ENCODE measurements around the gene KIAA1614.

KIAA1614 gene

DNA sequence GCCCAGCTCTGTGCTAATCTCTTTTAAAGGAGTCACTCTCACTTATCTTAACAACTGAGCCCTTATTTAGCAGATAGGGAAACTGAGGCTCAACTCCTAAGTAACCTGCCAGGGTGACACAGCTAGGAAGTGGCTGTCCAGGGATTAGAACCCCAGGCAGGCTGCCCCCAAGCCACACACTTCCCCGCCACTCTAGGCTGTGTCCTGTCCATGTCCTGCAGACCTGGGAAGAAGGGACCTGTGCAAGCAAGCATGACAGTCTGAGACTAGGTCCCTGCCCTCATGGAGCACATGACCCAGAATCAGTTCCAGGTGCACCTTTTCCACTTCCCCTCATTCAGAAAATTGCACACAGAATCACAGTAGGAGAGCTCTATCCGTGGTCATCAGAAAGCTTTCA is 12.2 kb downstream of the KIAA1614 start:
- no peak for DNase-seq (ENCODE audit: low read depth)

GRCh38 chr1:180925471-180926051 is 12.9 kb downstream of the KIAA1614 start:
- no peak for DNase-seq (ENCODE audit: low read depth)

GRCh38 chr1:180926164-180926981 is 13.7 kb downstream of the KIAA1614 start:
- DNase-seq (ENCODE audit: low read depth) = no peak

DNA sequence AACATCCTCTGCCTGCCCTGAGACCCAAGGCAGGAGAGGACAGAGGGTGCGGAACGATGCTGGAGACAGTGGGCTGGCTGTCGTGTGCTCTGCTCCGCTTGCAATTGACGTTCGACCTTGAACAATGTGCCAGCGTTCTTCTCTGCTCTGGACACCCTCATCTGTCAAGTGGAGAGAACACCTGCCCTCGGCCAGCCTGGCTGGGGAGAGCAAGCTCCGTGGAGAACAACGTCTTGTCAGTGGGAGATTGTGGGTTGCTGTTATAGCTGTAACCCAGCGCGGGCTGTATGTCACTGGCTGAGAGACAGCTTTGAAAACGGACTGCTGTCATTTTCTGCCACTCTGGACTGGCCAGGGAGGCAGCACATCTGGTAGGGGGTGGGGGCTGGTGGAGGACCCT is 14.7 kb downstream of the KIAA1614 start:
- no peak for DNase-seq (ENCODE audit: low read depth)

GRCh38 chr1:180927841-180928240 is 15.1 kb downstream of the KIAA1614 start:
- no peak for DNase-seq (ENCODE audit: low read depth)

- DNase-seq (ENCODE audit: low read depth) = no peak
Measured at GRCh38 chr1:180928331-180929230, 15.9 kb downstream of the KIAA1614 start.

- DNase-seq (ENCODE audit: low read depth) = no peak
Measured at GRCh38 chr1:180929389-180929788, 16.7 kb downstream of the KIAA1614 start.

GRCh38 chr1:180930687-180931086 is 18.0 kb downstream of the KIAA1614 start:
- no peak for DNase-seq (ENCODE audit: low read depth)

GRCh38 chr1:180931529-180931928 is 18.8 kb downstream of the KIAA1614 start:
- no peak for DNase-seq (ENCODE audit: low read depth)

DNA sequence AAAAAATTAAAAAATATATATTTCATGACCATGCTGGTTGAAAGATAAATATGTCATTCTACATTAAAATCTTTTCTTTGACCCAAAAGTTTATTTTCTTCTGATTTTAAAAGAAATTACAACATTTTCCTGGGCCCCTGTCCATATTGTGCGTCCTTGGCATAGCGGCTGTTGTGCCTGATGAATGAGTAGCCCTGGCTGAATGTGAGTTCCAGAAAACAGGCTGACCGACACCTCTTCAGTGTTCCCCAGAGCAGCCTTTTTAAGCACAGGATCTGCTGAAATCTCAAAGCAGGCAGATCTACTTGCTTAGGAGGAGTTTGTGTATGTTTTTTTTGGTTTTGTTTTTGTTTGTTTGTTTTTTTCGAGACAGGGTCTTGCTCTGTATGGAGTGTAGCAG is 19.7 kb downstream of the KIAA1614 start:
- DNase-seq (ENCODE audit: low read depth) = no peak

DNA sequence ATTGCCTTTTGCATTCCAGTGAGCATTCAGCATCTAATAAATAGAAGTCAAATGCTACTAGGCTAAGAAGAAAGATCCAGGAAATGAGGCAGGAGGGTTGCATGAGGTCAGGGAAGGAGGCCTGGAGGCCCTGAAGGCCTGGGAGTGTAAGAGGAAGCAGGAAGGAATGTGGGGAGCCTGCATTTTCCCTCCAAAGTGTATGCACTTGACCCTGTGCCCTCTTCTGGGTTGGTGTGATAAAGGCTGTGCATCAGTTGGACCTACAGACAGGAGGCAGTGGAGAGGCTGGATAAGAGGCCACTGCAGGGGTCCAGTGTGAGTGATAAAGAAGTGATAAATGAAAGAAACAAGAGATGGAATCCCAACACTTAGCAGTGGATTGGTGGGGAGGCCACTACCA is 20.4 kb downstream of the KIAA1614 start:
- no peak for DNase-seq (ENCODE audit: low read depth)

DNA sequence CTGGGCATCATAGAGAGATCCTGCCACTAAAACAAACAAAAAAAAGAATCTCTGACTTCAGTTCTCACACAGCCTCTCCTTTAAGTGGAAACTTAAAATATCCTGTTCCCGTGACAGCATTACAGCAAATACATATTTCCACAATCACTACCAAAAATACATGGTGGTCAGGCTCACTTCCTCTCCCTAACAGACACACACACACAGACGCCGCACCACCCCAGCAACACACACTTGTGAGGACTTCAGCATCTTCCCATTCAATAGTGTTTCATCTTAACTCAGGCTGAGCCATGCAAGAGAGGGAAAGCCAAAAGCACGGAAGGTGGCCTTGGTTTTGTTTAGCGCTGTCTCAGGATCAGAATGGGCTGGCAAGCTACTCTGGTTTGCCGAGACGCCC is 21.9 kb downstream of the KIAA1614 start:
- DNase-seq (ENCODE audit: low read depth) = no peak

DNA sequence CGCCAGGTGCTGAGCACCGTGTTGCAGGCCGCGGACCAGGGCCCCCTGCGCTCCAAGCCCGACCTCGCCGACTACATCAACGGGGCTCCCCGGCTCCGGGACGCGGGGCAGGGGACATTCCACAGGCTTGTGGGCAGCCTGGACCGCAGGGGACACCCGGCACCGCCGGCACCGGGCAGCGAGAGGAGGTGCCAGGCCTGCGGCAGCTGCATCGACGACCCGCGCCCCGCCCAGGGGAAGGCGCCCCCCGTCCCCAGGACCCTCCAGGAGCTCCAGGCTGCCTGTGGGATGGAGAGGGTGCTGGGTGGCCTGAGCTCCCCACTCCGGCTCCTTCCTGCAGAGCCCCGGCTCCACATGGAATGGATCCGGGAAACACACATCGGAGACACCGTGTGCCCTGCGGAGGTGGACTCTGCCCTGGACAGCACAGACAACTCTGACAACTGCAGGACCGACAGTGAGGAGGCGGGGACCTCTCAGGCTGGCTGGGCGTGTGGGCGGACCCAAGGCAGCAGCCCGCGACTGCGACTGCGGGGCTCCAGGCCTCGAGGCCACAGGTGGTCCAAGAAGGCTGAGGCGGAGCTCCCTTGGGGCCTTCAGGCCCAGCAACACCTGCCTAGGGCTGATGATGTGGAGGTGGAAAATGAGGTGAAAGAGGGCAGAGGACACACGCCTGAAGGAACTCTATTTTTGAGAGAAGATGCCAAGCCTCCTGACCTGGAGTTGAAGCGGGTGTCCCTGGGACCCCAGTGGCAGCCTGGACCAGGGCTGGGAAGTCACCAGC is 22.8 kb downstream of the KIAA1614 start:
- DNase-seq (ENCODE audit: low read depth) = no peak

- DNase-seq (ENCODE audit: low read depth) = no peak
Measured at GRCh38 chr1:180936110-180937011, 23.7 kb downstream of the KIAA1614 start.

- DNase-seq (ENCODE audit: low read depth) = no peak
Measured at GRCh38 chr1:180937012-180937372, 24.3 kb downstream of the KIAA1614 start.

- DNase-seq (ENCODE audit: low read depth) = no peak
Measured at GRCh38 chr1:180937624-180938225, 25.0 kb downstream of the KIAA1614 start.

- no peak for DNase-seq (ENCODE audit: low read depth)
Measured at GRCh38 chr1:180939073-180939710, 26.5 kb downstream of the KIAA1614 start.

DNA sequence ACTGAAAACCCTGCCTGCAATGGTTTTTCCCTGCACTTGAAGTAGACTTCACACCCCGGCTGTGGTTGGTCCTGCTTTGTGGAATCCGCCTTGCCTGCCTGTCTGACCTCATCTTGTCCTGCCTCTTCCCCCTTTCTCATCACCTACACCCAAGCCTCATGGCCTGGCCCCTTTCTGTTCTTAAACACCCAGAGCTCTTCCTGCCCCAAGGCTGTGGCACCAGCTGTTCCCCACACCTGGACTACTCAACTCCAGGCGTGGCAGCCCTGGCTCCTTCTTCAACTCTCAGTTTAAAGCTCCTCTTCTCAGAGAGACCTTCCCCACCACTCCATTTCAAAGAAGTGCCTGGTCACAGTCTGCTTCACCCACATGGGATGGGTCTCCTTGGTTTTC is 27.0 kb downstream of the KIAA1614 start:
- no peak for DNase-seq (ENCODE audit: low read depth)

- no peak for DNase-seq (ENCODE audit: low read depth)
Measured at GRCh38 chr1:180940445-180940844, 27.7 kb downstream of the KIAA1614 start.
